ENCODE data around the gene HS6ST3.
"Not testable (repeated sequence)": the region's sequence is repeated elsewhere in the genome, so short reads cannot be mapped to it uniquely, and the experiment has no call there.

Gene HS6ST3

DNA sequence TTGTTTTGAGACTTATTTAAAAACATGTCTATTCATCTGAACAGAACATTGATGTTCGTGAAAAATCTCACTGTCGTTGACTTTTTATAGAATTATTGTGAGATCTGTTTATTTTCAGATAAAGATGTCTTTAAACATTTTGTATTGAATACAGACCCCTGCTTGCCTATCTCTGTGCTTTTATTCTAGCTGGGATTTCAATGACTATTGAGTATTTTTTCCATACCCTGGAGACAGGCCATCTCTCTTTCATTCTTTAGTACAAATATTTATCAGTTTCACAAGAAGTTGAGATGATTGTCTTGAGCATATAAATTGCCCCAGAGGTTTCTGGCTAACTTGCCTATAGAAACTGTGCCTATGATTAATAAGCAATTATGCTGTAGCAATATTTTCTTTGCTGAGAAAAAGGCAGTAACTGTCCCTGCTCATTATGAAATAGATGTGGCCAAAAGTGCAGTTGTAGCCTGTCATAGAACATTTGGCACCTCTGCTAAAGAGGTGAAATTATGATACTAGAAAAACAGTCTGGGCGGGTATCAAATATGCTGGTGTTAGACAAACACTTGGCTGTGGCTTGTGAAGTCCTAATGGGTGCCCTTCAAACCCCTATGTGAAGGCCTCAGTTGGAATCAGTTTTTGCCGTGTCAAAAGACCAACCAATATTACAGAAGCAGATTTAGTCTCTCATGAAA, 360.6 kb downstream of the HS6ST3 start:
- no peak for DNase-seq

DNA sequence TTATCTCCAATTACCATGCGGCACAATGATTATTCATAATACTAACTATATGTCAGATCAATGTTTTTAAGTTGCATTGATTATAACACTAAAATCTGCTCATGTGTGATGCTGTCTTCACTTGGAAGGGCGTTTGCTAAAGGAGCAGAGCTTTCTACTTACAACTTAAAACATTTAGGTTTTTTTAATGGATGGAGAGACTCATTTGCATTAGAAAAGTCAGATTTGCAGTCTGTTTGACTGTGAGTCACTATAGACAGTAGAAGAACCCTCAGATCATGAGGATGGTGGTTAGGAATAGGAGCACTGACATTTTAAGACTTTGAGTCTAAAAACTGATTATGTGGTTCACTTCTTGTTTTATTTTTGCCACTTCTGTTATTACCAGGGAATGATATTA, 364.6 kb downstream of the HS6ST3 start:
- DNase-seq: no peak

DNA sequence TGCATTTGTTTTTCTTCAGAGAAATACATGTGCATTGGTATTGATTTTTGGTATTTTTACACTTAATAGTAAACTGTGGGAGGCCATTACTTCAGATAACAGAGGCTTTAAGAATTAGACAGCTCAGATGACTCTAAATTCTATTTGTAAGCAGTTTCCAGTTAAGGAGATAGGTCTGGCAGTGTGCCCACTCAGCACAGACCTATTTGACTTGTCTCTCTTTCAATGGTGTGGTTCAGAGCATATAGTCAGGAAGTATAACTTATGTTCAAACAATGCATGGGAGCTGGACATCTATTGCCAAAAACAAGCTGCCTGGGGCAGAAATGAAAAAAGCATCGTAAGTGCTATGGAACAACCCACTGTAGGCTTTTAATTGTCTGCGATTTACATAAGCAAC, 370.7 kb downstream of the HS6ST3 start:
- no peak for DNase-seq

DNA sequence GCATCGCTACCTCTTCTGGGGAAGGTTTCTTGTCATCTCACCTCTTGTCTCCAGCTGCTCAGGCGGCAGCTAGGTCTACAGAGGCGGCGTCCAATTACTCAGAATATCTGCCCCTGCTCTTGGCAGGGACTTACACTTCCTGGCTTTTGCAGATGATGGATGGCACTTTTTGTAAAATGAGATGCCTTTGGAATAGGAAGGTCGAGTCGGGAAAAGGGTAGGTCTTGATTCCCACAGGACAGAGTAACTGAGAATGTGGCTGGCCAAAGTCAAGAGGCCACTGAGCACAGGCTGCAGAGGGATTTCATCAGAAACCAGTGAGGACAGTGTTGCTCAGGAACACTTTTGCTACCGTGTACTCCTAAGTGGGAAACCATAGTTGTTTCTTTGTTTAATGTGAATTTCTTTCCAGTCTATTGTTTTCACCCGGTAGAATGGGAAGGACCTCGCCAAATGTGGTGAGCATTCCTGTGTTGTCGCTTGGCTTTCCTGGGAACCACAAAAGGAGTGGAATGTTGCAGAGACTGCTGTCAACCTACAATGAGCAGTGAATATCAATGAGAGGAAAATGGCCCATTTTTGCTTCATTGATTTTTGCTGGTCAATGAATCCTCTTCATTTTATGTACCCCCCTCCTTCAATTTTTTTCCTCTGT, 383.7 kb downstream of the HS6ST3 start:
- DNase-seq: no peak

DNA sequence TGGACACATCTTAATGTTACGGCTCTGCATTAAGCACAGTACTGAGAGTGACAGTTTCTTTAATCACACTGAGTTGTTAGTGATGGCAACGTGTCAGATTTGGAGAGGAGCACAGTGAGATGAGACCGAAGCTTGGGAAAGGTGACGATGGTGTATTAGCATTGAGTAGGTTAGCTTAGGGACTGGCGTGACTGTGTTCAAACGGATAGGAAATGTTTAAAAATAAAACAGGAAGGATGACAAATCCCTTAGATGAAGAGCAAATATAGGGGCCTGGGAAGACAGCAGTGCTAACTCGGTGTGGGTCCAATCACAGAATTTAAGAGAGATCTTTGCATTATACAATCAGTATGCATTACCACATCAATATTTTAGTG, 384.3 kb downstream of the HS6ST3 start:
- no peak for DNase-seq

DNA sequence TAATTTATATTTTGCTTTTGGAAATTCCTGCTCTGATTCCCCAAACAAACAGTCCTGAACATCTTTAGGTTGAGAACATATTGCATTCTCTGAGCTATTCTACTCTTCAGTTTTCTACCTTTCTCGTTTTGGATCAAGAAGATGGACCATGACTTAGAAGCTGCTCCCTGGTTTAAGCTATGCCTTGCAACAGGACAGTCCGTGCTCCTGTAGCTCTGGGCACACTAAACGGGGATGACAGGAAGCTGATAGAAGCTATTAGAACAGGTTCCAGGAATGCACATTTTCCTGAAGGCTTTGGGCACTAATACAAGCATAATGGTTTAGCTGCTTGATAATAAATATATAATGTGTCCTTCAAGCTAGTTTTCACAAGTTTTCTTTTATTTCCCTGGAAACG, 385.2 kb downstream of the HS6ST3 start:
- DNase-seq: no peak

DNA sequence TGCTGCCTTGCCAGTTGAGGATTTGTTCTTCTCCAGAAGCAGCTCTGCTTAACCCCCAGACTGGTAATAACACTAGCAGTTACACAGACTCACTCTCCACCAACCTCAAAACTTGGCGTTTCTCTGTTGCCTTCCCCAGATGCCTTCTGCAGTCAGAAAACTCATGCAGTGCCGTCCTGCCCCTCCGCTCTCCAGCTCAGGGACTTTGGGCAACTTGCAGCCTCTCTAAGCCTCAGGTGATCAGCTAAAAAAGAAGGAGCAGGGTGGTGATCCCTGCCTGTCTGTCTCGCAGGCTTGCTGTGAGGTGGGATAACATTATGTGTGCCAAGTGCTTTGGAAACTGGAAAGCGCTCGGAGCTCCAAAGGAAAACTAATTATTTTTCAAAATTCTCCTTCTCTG, 391.6 kb downstream of the HS6ST3 start:
- no peak for DNase-seq

DNA sequence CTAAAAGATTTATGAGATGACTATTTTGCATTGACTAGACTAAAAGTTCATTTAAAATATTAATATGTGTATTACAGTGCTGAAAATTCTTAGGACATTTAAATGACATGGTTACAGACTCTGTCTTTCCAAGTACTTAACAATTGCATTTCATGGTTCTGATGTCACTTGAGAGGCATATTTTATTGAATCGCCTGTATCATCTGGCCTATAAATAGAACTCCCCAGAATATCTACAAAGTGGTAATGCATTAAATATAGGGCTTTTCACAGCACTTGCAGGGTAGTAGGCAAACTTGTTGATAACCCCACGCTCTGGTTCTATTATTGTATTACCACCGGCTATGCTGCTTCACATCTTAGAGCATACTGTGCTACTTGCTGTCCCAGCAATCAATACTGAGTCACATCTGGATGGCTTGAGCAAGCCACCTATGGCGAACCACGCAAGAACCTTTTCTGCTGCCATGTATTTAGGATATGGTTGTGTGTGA, 400.6 kb downstream of the HS6ST3 start:
- no peak for DNase-seq

DNA sequence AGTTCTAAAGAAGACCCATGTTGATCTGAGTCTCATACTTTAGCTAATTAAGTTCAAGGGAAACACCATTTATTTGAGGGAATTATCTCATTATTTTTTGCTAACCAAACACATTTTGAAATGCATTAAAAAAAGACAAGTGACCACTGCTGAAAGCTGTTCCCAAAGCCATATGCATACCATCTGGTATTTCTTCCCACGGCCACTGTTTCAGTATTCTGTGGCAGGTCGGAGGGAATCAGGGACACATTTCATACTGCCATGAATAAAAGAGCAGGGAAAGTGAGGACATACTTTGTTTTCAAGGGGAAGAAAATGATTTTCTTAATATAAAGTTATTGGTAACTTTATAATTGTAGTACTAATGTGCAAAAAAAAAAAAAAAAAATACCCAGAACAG, 401.2 kb downstream of the HS6ST3 start:
- DNase-seq: no peak

DNA sequence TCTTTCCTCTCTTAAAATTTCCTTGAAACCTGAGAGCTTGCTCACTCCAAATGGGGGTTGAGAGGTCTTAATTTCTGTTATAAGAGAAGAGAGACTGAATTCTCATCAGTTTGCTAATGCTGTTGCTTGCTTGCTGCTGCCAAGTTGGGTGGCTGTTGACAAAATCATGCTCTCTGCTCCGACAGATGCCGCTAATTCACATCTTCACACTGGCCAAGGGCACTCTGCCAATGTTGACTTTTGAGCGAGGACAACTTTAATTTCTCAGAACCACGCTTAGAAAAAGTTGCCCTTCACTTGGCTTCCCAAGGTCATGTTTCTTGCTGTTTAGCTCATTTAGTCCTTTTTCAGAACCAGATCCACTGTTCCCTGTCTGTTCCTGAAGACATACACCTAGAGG, 402.9 kb downstream of the HS6ST3 start:
- no peak for DNase-seq

DNA sequence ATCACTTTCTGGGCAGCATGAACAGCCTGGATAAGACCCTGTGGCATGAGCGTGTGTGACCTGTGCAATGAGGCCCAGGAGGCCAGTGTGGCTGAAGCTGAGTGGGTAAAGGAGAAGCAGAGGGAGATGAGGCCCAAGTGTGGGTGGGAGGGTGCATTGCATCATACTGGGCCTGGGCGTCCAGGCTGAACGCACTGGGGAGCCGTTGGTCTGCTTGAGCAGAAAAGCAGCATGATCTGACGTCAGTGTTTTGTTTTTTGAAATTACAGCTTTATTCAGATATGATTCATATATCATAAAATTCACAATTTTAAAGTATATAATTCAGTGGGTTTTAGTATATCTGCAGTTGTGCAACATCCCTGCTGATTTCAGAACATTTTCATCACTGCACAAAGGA, 409.7 kb downstream of the HS6ST3 start:
- no peak for DNase-seq

DNA sequence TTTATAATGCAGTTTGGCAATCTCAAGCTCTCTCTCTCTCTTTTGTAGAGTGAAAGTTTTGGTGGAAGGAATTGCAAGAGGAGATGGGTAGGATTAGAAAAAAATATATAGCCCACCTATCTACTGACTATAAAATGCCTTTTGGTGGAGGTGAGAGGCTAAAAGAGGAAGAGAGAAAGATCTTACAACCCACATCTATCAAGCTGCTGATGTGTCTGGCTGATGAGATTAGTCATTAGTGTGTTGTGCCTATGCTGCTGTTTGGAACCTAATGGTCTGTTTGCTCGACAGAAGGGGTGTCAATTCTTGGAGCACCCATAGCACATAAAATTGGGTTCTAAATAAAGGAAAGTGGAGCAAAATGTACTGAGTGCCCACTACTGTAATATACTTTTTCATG, 411.0 kb downstream of the HS6ST3 start:
- DNase-seq: no peak

DNA sequence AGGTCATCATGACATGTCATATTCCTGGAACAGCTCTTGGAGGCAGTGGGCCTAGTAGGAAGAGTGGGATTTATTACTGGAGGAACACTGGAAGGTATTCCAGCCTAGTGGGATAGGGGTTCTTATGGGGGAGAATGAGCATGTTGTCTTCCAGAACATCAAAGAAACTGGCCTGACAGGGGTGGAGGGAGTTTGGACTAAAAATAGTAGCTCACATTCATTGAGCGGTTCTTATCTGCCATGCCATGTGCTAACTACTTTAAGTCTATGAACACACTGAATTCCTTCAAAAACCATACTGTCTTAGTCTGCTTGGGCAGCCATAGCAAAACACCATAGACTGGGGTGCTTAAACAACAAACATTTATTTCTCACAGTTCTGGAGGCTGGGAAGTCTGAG, 413.6 kb downstream of the HS6ST3 start:
- DNase-seq: no peak

DNA sequence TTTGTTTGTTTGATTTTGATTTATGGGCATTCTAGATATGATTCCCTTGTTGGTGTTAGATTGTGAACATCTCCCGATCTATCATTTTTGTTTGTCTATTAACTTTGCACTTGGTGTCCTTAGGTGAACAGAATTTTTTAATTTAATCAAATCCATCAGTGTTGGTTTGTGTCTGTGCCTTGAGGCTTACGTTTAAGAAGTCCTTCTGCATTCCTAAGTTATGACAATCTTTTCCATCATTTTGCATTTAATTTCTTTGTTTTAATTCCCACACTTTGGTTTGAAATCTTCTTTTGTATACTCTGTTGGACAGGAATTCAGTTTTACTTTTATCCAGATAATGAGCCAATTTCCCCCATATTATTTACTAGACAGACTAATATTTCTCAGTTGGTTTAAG, 421.7 kb downstream of the HS6ST3 start:
- no peak for DNase-seq

DNA sequence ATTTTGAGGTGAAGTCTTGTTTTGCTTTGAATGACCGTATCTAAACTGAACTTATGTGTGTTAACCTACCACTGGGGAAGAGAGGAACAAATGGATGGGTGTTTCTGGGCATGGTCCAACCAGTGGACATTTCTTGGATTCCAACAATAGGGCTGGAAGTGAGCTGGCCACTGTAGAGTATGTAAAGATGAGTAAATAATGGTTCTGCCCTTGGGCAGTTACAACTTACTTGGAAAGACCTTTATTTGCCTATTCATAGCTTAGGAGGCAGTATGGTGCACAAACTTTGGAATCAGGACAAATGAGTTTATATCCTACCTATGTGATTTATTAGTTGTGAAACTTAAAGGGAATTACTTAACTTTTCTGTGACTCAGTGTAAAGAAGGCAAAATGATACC, 429.5 kb downstream of the HS6ST3 start:
- DNase-seq: no peak

DNA sequence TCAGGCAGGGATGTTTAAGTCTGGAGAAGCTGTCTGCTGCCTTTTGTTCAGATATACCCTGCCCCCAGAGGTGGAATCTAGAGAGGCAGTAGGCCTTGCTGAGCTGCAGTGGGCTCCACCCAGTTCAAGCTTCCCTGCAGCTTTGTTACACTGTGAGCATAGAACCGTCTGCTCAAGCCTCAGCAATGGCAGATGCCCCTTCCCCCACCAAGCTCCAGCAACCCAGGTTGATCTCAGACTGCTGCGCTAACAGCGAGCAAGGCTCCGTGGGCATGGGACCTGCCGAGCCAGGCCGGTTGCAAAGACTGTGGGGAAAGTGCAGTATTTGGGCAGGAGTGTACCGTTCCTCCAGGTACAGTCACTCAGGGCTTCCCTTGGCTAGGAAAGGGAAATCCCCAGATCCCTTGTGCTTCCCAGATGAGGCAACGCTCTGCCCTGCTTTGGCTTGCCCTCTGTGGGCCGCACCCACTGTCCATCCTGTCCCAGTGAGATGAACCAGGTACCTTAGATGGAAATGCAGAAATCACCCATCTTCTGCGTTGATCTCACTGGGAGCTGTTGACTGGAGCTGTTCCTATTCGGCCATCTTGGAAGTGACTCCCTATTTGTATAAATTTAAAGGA, 434.6 kb downstream of the HS6ST3 start:
- not testable (repeated sequence) for DNase-seq

DNA sequence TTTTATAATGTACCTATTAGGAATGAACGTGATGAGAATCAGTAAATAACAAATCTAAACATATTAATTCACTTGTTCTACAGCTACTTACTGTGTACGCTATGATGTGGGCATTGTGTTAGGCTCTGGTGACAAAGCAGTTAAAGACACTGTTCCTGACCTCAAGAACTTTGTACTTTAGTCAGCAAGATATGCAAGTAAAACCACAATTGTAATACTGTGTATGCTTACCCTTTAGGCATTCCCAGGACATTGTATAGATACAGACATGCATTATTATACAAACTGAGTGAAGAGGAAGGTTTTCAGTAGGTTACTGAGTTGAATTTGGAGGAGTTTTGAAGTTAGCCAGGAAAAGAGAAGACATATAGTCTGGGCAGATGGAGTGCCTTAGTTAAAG, 435.8 kb downstream of the HS6ST3 start:
- no peak for DNase-seq

DNA sequence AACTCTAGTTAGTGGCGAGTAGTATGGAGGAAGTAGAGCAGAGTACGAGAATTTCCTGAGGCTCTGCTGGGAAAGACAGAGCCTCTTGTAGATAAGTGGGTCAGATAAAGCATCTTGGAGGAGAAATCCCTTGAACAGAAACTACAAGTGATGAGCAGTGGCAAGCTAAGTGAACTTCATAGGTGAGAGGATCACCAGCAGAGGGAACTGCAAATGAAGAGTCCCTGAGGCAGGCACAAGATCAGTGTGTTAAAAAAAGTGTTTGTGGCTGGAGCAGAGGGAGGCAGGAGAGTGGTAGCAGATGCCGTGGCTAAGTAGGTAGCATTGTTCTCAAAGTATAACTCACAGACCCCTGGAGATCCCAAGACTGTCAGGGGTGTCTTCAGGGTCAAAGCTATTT, 437.6 kb downstream of the HS6ST3 start:
- DNase-seq: no peak

DNA sequence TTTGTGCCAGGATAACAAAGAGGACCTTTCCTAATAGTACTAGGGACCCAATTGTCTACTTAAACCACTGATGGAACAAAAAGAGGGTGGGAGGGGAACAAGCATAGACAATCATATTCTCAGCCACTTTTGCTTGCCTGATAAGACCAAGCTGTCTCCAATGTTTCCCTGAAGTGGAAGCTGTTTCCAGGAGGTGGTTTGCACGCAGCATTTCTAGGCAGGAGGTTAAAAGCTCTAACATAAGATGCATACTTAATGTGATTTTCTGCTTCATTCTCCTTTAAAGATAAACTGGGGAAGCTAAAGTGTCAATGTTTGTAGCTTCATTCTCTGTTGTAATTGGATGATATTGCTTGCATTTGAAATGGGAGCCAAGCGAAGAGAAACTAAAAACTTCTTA, 442.9 kb downstream of the HS6ST3 start:
- DNase-seq: no peak

DNA sequence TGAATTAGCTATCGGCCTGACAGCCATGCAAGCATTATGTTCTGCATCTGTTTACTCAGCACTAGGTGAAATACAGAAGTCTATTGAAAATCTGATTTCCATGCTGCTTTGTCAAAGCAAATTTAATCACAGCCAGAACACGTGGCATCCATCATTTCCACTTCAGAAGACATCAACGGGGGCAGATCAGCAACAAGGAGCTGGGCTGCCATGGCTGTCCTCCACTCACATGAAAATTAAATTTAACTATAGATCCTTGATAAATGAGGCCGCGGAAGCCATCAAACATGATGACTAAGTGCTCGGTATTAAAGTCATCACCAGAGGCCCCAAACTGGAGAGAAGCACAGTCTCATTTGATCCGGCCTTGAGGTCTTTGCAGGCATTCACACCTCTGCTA, 443.5 kb downstream of the HS6ST3 start:
- DNase-seq: no peak

DNA sequence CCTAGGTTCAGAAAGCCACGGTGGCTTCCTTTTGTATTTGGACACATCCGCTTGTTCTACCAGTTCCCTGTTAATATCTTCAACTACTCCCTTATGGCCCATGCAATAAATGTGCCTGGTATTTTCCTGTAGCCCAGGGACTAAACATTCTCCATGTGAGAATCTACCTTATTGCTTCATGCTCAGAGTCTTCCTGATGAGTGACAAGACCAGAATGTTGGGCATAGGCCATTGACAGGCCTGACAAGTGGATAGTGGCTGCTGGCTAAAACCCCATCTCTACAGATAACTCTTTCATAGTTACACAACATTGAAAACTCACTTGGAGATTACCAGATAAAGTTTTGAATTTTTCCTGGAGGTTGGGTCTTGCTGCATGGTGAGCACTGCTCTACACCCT, 449.9 kb downstream of the HS6ST3 start:
- no peak for DNase-seq

DNA sequence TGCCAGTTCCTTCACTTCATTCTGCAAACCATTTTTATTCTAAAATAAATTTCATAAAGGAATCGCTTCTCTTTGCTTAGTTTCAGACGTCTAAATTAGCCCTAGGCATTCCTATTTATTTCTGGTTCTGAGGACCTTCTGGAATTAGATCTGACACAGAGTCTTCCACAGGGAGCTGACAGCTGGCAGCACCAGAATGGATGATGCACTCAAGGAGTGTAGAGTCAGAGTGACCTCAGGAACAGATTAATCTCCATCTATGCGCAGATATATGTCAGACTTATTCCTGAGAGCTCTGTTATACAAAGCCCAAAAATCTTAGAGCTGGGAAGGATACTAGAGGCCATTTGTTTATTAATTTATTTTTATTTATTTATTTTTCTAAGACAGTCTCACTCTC, 450.8 kb downstream of the HS6ST3 start:
- DNase-seq: no peak

DNA sequence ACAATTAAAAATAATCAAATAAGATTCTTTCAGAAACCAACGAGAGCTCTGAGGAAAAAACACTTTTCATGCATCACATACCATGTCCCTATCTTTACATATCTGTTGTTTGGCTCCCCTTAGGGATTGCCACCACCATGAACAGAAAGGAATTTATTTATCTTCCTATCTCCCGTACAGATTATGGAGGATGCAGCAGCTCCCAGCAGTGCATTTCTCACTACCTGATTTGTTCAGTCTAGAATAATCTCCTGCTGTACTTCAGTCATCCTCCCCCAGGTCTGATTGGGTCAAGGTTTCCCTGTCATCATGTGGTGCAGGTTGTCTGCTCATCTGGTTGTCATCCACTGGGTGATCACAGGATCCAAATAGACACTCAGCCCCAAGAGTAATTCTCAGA, 453.1 kb downstream of the HS6ST3 start:
- DNase-seq: no peak

DNA sequence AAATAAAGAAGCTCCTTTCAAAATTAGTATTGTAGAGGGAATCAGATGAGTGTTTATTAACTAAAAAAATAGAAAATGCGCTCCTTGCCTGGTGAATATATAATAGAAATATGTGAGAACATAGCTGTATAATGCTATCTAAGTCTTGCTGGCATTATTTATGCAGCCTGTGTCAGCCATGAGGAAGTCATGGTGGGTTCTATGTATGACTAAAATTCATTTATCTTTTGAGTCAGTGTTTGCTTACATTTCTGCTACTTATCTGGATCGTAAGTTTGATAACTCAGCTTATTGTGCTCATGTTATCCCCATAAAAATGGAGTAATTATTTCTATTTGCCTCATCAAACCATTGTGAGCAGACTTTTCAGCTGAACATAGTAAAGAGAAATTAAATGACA, 455.1 kb downstream of the HS6ST3 start:
- no peak for DNase-seq
